Omental fat pad (tissue), 4 donors: Measurements from ENCODE around the gene SLC35F3. TPM values are rescaled to one million over a fixed set of nuclear protein-coding genes. Genes with fewer than 3 reads are reported as not detected.

Experiments
- ATAC-seq: fragments of 150-250 bp; one replicate; pipeline ENCODE4 v1.9.1; 2016; ENCODE audit warnings: mild to moderate bottlenecking, moderate library complexity; ENCODE audit not compliant: low FRiP score
- DNase-seq: peaks from one replicate; pipeline ENCODE4 v3.0.0-alpha.2; 2019; ENCODE audit warnings: low spot score
- CTCF ChIP-seq, 3 donors: fragments of 450-650 bp; IDR thresholded peaks; one replicate each; pipeline ENCODE4 v1.5.1; 2016 to 2017; ENCODE audit warnings: antibody characterized with exemption in 3 of 3, mild to moderate bottlenecking in 3 of 3, moderate library complexity in 2 of 3
- total RNA-seq, 4 donors: library from RNA; depleted of rRNA; stranded (reverse); fragments of >200 nt; gene quantifications; one replicate each; pipeline ENCODE4 v1.1.0, GENCODE V29; 2016

The SLC35F3 gene
- total RNA-seq, 4 donors from 2014 or later, result 0.09 TPM; not detected in 3

DNA sequence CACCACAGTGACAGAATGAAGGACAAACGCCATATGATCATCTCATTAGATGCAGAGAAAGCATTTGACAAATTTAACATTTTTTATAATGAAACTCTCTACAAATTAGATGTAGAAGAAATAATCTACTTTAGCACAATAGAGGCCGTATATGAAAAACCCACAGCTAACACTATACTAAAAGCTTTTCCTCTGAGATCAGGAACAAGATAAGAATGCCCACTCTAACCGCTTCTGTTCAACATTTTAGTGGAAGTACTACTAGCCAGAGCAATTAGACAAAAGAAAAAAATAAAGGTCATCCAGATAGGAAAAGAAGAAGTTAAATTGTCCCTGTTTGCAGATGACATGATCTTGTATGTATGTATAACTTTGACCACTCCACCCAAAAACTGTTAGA is 109.7 kb downstream of the SLC35F3 start:
- no peak for DNase-seq
- no peak for ATAC-seq
- no peak for TF ChIP-seq CTCF (IDR thresholded peaks at IDR 0.05)

DNA sequence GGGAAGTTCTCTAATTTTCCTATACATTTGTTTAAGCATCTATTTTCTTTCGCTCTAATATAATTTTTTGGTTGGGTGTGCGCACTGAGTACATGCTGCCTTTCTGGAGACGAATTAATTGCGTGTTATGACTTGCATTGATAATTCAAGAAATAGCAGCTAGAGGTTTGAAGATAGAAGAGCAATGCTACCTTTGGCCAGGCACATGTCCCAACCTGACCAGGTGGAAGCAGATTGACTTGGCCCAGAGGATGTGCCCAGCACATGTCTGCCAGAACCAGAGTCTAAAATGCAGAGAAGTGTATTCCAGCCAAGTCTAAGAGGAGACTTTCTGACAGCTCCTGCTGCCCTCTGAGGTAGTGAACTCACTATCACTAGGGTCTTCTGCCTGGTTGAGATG is 114.3 kb downstream of the SLC35F3 start:
- no peak for TF ChIP-seq CTCF (IDR thresholded peaks at IDR 0.05)
- no peak for ATAC-seq
- DNase-seq, result no peak

DNA sequence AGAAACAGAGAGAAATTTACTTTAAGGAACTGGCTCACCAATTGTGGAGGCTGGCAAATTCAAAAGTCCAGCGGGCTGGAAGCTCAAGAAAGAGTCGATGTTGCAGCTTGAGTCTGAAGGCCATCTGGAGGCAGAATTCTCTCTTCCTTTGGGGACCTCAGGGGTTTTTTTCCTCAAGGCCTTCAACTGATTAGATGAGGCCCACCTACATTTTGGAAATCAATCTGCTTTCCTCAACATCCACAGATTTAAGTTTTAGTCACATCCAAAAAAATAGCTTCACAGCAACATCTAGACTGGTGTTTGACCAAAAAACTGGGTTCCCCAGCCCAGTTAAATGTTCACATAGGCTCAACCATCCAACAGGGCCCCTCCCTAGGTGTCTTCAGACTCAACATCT is 114.9 kb downstream of the SLC35F3 start:
- no peak for ATAC-seq
- no peak for DNase-seq
- no peak for TF ChIP-seq CTCF (IDR thresholded peaks at IDR 0.05)

DNA sequence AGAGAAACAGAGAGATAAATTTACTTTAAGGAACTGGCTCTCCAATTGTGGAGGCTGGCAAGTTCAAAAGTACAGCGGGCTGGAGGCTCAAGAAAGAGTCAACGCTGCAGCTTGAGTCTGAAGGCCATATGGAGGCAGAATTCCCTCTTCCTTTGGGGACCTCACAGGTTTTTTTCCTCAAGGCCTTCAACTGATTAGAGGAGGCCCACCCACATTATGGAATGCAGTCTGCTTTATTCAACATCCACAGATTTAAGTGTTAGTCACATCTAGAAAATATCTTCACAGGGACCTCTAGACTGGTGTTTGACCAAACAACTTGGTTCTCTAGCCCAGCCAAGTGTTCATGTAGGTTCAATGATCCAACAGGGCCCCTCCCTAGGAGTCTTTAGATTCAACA is 117.8 kb downstream of the SLC35F3 start:
- DNase-seq (no peak), ATAC-seq (no peak)
- TF ChIP-seq CTCF (IDR thresholded peaks at IDR 0.05), result no peak

GRCh38 chr1:234039603-234040002 is 135.1 kb downstream of the SLC35F3 start:
- DNase-seq, result no peak
- no peak for TF ChIP-seq CTCF (IDR thresholded peaks at IDR 0.05)

DNA sequence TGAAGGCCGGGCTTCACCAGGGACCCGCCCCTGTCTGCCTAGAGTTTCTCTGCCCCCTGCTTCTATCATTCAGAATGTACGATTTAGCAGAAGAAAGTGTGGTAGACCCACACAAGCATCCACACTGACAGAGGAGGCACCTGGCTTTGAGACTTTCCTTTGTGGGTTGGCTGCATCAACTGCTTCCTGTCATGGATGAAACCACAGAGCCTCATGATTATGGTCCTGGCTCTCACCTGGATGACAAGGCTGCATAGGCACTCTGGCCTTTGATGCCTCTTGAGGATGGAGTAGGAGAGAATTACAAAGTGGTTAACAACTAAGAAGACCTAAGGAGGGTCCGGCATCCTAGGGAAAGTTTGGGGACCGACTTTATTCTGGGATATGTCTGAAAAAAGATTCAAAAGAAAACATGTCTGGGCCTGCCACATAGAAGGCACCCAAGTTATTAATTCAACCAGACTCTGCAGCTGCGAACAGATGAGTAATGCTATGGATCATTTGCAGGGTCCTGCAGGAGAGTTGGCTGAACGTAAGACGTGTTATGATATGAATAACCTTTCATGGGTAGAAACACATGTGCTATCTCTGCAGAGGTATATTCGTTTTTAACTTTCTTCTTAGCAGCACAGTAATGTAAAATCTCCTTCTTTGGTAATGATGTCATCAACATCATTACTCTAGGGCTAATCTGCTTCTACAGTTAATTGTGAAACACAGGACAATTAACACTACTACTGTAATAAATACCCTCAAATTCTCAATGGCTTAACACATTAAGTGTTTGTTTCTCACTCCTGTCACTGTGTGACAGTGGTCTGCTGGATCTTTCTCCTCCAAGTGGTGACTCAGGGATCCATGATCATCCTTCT is 136.2 kb downstream of the SLC35F3 start:
- DNase-seq, result no peak
- no peak for TF ChIP-seq CTCF (IDR thresholded peaks at IDR 0.05)
- ATAC-seq, result no peak

More at GRCh38 chr1:234039603-234040002, 135.1 kb downstream of the SLC35F3 start:
- ATAC-seq, result no peak

DNA sequence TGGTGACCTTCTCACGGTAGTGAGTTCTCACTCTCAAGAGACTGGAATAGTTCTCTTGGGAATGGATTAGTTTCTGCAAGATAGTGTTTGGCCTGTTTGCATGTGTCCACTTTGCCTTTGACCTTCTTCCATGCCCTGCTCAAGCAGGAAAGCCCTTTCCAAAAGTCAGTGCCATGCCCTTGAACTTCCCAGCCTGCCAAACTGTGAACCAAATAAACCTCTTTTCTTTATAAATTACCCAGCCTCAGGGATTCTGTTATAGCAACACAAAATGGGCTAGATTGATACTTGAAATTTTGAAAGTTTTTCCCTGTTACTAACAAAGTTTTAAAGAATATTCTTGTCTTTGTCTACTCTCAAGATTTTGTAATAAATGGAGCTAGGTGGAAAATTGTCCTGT is 139.6 kb downstream of the SLC35F3 start:
- DNase-seq, result no peak
- no peak for TF ChIP-seq CTCF (IDR thresholded peaks at IDR 0.05)
- no peak for ATAC-seq
